NCI-H1092 treated with DMSO at 0.1 percent for 48 hours (cell line): ENCODE results near the gene GXYLT2.

Experiments
- DNase-seq: peaks from one replicate; lab custom pipeline; 2025; lab: John Stamatoyannopoulos, UW

Gene GXYLT2

GRCh38 chr3:73018790-73019441 lies 131.1 kb downstream of the GXYLT2 start:
- no peak for DNase-seq

DNA sequence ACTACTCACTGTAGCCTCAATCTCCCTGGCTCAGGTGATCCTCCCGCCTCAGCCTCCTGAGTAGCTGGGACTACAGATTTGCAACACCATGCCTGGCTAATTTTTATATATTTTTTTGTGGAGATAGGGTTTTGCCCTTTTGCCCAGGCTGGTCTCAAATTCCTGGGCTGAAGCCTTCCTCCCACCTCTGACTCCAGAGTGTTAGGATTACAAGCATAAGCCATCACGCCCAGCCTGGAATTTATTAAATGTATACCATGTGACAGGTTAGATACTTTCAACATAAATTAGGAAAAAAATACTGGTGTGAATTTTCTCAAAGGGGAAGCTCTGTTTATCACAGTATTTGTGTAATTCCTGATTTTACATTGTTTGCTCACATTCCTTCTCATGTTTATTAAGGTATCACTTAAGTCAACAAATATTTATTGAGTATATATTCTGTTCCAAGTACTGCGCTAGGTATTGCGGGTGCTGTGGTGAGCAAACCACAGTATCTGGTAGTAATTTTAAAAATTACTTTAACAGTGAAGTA lies 133.5 kb downstream of the GXYLT2 start:
- no peak for DNase-seq

DNA sequence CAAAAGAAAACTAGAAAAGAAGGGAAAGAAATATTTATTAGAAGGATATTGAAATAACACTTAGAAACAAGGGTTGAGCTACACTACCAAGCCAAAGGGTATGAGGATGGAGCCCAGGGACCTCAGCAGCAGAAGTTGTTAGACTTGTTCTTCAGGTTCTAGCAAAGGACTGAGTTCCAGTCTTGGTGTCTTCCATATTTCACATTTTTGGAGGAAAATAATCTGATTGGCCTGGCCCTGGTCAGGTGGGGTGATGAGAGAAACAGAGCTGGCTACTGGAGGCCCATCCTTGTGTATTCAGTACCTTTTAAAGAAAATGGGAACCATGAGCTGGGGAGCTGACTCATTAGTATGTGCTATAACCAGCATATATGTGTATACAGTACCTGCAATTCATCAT lies 137.0 kb downstream of the GXYLT2 start:
- no peak for DNase-seq

GRCh38 chr3:73026111-73026759 lies 138.4 kb downstream of the GXYLT2 start:
- no peak for DNase-seq
